GM12874 (cell line): ENCODE results near the gene B3GALT5.

Experiments used
- CTCF ChIP-seq: IDR thresholded peaks from 2 replicates; pipeline ENCODE4 v1.5.1; 2011; ENCODE audit warnings: low read depth, mild to moderate bottlenecking, control low read depth, low read length, moderate library complexity; ENCODE audit not compliant: insufficient read depth

B3GALT5 gene

GRCh38 chr21:39650306-39650705 is 37.6 kb downstream of the B3GALT5 start:
- TF ChIP-seq CTCF, result no peak

GRCh38 chr21:39650801-39651200 is 38.1 kb downstream of the B3GALT5 start:
- TF ChIP-seq CTCF, result no peak

GRCh38 chr21:39651206-39651605 is 38.5 kb downstream of the B3GALT5 start:
- no peak for TF ChIP-seq CTCF

- TF ChIP-seq CTCF, result no peak
Measured at GRCh38 chr21:39654951-39655350, 42.2 kb downstream of the B3GALT5 start.

DNA sequence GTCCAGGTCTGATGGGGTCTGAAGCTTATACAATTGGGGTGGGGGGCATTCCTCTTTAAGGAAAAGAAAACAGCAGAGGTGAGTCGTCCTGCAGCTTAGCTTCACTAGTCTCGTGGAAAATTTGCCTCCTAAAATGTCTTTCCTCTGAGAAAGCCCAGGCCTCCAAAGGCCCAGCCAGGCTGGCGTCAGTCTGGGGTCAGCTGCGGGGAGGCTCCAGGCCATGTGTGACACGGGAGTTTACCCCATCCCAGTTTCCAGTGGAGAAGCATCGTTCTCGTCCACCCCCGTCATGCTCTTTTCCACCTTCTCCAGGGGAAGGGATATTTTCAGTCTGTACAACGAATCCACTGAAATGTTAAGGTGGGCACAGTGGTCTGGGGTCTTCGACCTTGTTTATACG is 42.8 kb downstream of the B3GALT5 start:
- no peak for TF ChIP-seq CTCF

DNA sequence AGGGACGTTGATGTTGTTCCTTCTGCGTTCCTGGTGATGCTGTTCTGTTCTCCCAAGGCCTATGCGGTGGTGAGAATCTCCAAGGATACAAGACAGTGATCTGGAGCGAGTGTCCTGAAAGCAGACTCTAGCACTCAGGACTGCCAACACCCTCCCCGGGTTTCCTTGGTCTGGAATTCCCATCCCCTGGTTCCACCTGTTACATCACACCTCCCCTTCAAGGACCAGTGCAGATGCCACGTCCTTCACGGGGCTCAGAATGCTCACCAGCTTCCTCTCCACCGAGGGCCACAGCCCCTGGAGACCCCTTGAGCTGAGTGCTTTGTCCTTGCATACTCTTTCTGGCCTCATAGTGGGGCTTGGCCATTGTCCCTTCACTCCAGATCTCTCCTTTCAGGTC is 43.5 kb downstream of the B3GALT5 start:
- no peak for TF ChIP-seq CTCF

GRCh38 chr21:39657091-39657689 is 44.5 kb downstream of the B3GALT5 start:
- no peak for TF ChIP-seq CTCF

DNA sequence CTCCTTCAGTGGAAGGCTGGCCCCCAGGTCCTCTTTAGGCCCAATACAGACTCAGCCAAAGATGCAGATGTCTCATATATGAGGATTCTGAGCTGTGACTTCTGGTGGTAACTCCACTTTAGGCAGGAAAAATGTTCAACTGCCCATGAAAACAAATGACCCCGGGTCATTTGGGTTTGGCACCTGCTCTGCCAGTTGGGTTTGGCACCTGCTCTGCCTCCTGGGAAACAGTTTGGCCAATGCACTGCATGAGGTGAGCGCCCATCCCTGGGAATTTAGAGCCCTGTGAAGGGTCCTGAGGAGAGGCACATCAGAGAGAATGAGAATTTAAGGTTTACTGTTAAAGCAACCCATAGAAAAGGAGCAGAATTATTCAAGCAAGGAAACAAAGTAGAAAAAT is 45.3 kb downstream of the B3GALT5 start:
- no peak for TF ChIP-seq CTCF
